HG03565 (cell line): ENCODE measurements around the gene WNT7A.

ENCODE experiments used
- ATAC-seq: cut with Tn5 transposase; IDR thresholded peaks from one replicate; pipeline ENCODE4 v1.9.1; 2021; ENCODE audit warnings: mild to moderate bottlenecking, moderate library complexity; ENCODE audit not compliant: unreplicated experiment

The WNT7A gene

DNA sequence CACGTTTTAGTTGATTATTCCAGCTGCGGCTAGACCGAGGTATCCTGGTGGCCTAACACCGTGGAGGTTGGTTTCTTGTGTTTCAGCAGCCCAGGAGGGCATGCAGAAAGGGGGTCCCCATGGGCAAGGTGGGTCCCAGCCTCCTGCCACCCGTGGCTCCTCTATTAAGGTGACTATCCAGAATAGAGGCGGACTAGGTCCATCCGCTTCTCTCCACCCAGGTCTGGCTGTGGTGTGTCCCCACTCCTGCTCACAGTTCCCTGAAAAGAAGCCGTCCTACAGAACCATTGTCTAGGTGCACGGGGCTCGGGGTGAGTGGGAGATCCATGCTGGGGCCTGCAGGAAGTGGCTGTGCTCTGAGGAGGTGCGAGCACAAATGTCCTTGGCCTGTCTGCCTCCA is 81.5 kb downstream of the WNT7A start:
- ATAC-seq = no peak

DNA sequence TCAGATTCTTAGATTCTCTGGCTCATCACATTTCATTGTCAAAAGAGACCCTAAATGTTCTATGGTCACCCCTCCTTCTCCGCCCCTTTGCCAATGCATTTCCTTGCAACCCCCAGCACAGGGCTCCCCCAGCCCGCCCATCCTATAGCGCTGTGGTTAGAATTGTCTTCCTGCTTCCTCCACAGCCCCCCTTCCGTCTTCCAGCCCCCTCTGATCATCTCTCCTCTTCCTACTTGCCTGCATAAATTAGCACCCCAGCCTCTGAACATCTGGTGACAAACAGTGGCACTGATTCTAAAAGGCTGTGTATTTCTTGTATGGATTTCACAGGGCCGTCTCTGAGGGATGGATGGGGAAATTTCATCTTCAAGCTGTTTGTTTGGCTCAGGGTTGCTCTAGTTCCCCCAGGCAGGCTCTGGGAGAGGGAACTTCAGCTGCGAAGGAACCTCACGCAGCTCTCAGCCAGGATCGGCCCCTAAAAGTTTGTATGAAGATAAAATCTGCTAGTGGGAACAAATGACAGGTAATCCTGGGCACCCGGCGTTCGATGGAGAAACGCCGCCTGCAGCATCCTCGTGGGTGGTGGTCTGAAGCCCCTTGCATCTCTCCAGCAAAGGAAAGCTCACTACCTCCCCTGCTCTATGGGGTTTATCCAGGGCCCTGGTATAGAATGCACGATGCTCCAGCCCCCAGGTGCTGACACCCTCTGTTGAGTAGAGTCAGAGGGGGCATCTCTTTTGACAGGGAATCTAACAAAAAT is 83.0 kb downstream of the WNT7A start:
- no peak for ATAC-seq

- no peak for ATAC-seq
These were observed 84.1 kb downstream of the WNT7A start for GRCh38 chr3:13795816-13796215.

DNA sequence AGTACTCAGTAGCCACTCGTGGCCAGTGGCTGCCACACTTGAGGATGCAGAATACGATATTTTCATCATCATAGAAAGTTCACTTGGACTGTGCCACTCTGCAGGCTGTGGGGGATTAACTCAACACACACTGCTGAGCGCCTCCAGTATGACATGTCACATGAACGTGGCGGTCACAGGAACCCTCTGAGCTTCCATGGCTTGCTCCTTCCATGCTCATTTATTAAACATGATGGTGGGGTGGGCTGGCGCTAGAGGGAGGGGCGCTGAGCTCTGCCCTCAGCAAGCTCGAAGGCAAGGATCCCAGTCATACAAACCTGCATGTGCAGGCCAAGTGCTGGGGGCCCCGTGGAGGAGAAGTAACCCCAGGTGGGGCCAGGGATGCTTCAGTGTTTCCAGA is 85.5 kb downstream of the WNT7A start:
- ATAC-seq = no peak

DNA sequence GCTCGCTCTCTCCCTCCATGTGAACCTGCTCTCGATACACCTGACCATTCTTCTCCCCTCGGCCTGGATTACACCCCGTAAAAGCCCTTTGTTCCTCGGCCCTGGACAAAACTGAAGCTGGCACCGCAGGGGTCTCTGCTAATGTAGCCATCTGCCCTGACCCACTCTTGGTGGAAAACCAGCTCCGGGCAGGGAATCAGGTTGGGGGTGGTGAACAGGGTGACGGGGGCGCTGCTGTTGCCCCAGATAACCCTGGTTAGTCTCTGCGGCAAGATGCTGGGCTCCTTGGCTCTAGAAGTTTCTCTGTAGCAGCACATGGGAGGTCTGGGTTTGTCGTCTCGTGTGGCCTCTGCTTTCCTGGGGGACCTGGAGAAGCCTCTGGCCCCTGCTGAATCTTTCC is 86.4 kb downstream of the WNT7A start:
- no peak for ATAC-seq

- ATAC-seq = no peak
These were observed 87.1 kb downstream of the WNT7A start for GRCh38 chr3:13792512-13793371.

DNA sequence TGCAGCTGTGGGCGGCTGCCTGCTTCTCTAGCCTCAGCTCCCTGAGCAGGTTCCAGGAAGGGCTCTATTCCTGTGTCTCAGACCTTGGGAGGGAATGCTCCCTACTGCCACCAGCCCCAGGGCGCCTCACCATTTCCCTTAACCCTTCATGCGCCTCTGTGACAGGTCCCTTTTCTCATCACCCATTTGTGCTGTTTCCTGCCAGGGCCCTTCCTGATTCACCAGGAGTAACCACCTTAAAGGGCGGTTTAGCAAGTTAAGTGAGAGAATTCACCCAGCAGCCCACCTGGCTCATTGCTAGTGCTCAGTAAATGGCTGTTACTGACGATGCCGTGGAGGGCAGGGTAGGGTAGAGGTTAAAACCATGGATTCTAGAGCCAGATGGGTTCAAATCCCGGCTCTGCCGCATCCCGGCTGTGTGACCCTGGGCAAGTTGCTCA is 87.8 kb downstream of the WNT7A start:
- no peak for ATAC-seq

GRCh38 chr3:13791198-13792050 is 88.4 kb downstream of the WNT7A start:
- ATAC-seq = no peak

- no peak for ATAC-seq
These were observed 89.3 kb downstream of the WNT7A start for GRCh38 chr3:13790376-13791197.

- ATAC-seq = no peak
These were observed 91.1 kb downstream of the WNT7A start for GRCh38 chr3:13788522-13789424.

- ATAC-seq = no peak
These were observed 92.2 kb downstream of the WNT7A start for GRCh38 chr3:13787533-13788132.

DNA sequence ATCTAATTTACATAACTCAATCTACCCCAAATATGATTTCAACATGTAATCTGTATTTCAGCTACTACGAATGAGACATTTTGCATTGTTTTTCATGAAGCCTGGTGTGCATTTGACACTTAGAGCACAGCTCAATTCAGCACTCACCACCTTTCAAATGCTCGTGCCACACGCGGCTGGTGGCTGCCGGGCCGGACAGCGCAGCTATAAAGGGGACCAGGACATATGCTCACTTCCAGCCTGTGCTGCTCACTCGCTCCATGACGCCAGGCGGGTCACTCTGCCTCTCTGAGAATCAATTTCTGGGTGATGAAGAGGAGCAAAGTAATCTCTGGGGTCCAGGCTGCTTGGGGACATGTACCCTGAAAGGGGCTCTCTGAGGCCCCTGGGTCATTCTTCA is 93.1 kb downstream of the WNT7A start:
- no peak for ATAC-seq

GRCh38 chr3:13785853-13786436 is 93.9 kb downstream of the WNT7A start:
- no peak for ATAC-seq

DNA sequence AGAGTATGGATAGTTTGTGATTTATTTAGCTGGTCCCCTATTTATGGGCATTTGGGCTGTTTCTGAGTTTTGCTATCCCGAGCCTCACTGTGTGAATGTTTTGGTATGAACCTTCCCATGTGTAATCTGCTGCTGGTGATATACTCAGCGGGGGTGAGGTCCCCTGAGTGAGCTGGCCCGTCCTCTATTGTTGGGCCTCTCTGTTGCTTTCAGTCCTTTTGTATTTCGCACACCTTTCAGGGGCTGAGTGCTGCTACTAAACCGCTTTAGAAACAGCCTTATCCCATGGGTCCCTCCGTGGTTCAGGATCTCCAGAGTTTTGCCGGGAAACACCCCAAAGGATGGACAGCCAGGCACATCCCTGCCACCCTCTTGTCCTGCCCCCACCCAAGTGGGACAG is 94.5 kb downstream of the WNT7A start:
- no peak for ATAC-seq

DNA sequence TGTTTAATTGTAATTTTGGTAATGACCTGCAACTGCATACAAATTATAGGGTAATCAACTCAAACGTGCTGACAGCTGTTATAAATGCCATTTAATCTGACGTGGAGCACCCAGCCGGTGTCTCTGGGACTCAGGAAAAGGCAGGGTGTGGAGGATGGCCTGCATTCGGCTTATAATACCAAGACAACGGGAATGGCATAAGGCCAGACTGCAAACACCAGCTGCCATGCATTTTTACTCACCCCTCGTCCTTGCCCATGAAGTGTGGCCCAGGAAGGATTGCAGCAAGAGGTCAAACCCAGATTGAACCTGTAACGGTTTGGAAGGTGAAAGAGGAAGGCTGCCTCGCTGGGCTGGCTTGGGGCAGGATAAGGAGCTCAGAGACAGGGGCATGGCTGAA is 96.4 kb downstream of the WNT7A start:
- no peak for ATAC-seq

GRCh38 chr3:13782501-13782900 is 97.4 kb downstream of the WNT7A start:
- no peak for ATAC-seq

- no peak for ATAC-seq
These were observed 98.5 kb downstream of the WNT7A start for GRCh38 chr3:13781417-13781816.

GRCh38 chr3:13780432-13781176 is 99.3 kb downstream of the WNT7A start:
- ATAC-seq = no peak
